ENCODE data around the gene GUCA1C. TPM values are rescaled to one million over a fixed set of nuclear protein-coding genes. Genes with fewer than 3 reads are reported as not detected.

Gene GUCA1C
- total RNA-seq (ENCODE audit: insufficient read depth, low replicate concordance), result not detected

- DNase-seq (ENCODE audit: low spot score), result no peak
Measured at GRCh38 chr3:108953700-108954099, at the start of gene GUCA1C. GUCA1C (minus strand) TSS chr3:108953879; CDS start chr3:108953762, 117 bp downstream.

DNA sequence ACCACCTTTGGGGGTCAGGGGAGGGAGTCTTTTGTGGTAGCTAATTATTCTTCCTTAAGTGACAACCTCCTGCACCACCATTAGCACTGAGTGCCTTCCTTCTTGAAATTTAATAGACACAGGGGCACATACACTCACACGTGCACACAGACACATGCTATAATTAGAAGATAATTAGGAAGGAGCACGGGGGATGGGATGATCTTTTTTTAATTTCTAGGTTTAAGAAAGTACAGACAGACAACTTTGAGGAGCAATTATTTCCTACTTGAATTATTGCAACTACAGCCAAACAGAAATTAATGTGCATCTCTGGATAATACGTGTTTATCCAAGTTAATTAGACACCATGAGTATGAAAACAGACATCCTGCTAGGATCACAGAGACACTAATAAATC lies 44.8 kb upstream of the GUCA1C start:
- no peak for DNase-seq (ENCODE audit: low spot score)

DNA sequence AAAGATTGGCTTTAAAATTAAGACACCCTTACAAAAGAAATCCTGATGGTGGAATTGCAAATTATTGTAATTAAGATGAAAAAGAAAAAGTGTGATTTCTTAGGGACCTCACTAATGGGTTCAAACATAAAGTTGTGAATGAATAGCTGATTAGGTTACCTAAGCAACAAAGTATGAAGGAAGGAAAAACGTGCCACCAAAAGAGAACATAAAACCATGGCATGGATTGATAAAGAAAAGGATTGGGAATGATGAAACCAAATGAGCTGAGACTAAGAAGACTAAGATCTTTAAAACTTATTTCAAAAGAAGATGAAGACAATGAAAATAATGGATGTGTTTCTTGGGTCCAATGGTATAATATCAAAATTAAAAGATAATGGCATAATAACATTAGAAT lies 32.2 kb upstream of the GUCA1C start:
- no peak for DNase-seq (ENCODE audit: low spot score)

GRCh38 chr3:108983051-108983450 lies 29.4 kb upstream of the GUCA1C start:
- DNase-seq (ENCODE audit: low spot score), result no peak

GRCh38 chr3:108976058-108976457 lies 22.4 kb upstream of the GUCA1C start:
- DNase-seq (ENCODE audit: low spot score), result no peak

DNA sequence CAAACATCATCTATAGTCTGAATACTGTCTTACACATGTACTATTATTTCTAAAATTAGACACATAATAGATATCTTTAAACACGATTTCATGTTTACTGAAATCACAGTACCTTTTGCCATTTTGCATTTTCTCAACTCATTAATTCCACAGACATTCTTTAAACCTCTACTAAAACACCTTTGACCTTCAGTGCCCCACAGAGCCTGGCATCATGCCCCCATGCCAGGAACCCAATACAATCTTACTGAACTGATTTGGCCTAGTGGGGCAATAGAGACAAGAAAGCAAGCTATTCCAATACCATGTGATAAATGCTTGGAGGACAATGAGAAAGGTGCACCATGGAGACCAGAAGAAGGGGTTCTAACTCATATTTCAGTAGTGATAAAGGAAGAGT lies 19.3 kb upstream of the GUCA1C start:
- DNase-seq (ENCODE audit: low spot score), result no peak

GRCh38 chr3:108972482-108972881 lies 18.8 kb upstream of the GUCA1C start:
- DNase-seq (ENCODE audit: low spot score), result no peak

GRCh38 chr3:108970561-108970960 lies 16.9 kb upstream of the GUCA1C start:
- DNase-seq (ENCODE audit: low spot score), result no peak

GRCh38 chr3:108966773-108967172 lies 13.1 kb upstream of the GUCA1C start:
- DNase-seq (ENCODE audit: low spot score), result no peak

GRCh38 chr3:108959017-108959416 lies 5.3 kb upstream of the GUCA1C start:
- DNase-seq (ENCODE audit: low spot score), result no peak

DNA sequence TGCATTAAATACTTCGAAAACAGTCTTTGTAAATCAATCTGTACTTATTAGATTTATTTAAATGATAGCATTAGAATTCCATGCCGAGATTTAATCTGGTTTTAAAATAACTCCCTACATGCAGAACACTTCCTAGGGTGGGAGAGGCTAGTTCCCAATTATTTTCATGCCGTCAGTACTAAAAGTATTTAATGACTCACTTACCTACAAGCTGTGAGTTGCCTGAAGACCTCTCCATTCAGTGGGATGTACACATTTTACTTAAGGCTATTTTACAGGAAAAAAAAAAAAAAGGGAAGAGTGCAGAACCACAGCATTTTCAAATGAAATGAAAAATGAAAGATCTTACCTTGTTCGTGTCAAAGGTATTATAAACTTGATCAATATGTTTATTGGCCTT lies 469 bp downstream of the GUCA1C start:
- no peak for DNase-seq (ENCODE audit: low spot score)

- DNase-seq (ENCODE audit: low spot score), result no peak
Measured at GRCh38 chr3:108951820-108952501, 1.7 kb downstream of the GUCA1C start.

- DNase-seq (ENCODE audit: low spot score), result no peak
Measured at GRCh38 chr3:108947855-108948254, 5.8 kb downstream of the GUCA1C start.

GRCh38 chr3:108946292-108947285 lies 7.1 kb downstream of the GUCA1C start:
- DNase-seq (ENCODE audit: low spot score), result no peak

GRCh38 chr3:108940568-108941263 lies 13.0 kb downstream of the GUCA1C start:
- no peak for DNase-seq (ENCODE audit: low spot score)

DNA sequence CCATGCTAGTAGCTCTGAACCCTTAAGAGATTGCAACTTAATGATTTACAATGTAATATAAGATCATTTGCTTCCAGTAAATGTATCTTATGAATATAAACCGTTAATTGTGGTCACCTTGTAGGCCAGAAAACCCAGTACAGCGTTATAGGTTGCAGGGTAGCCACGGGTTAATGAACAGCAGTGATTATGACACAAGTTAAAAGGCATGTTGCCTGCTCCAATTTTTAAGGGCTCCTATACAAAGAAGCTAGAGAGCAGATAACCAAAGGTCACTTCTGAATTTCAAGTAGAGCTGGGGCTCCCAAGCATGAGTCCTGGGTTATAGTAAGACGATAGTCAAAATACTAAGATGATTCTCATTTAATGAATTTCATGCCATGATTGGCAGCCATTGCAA lies 13.5 kb downstream of the GUCA1C start:
- no peak for DNase-seq (ENCODE audit: low spot score)

GRCh38 chr3:108936924-108937689 lies 16.6 kb downstream of the GUCA1C start:
- no peak for DNase-seq (ENCODE audit: low spot score)

GRCh38 chr3:108931035-108931434 lies 22.6 kb downstream of the GUCA1C start:
- DNase-seq (ENCODE audit: low spot score), result no peak

GRCh38 chr3:108918866-108919265 lies 34.8 kb downstream of the GUCA1C start:
- DNase-seq (ENCODE audit: low spot score), result no peak

- DNase-seq (ENCODE audit: low spot score), result peak; percentile 34
Measured at GRCh38 chr3:108914774-108915641, 38.7 kb downstream of the GUCA1C start.

Data from umbilical cord (tissue), 2 donors.